H1 (cell line): ENCODE measurements around the gene TNFRSF13B. TPM values are rescaled to one million over a fixed set of nuclear protein-coding genes. Genes with fewer than 3 reads are reported as not detected.

Experiments used
- BRCA1 ChIP-seq: IDR thresholded peaks from 2 replicates; pipeline ENCODE4 v1.6.1; 2012; ENCODE audit warnings: low read depth, low read length, improper control_type of control experiment
- EP300 ChIP-seq, 2 experiments: IDR thresholded peaks; 1 replicate in 1 of 2; 2 replicates in 1 of 2; pipeline ENCODE4 v1.6.1; 2011 to 2012; ENCODE audit warnings: low read depth in 2 of 2, low read length in 2 of 2, mild to moderate bottlenecking in 2 of 2, borderline replicate concordance in 1 of 2, inconsistent platforms in 1 of 2, moderate library complexity in 1 of 2
- EZH2 ChIP-seq: fragments of 200-600 bp; sonication (generic); IDR thresholded peaks from 2 replicates; pipeline ENCODE4 v1.7.1; 2012; ENCODE audit warnings: low read depth, mild to moderate bottlenecking, moderate library complexity, low read length, inconsistent platforms; ENCODE audit not compliant: severe bottlenecking
- GABPA ChIP-seq: IDR thresholded peaks from 2 replicates; pipeline ENCODE4 v1.6.1; 2011; ENCODE audit warnings: mild to moderate bottlenecking, low read length, moderate library complexity, borderline replicate concordance; ENCODE audit not compliant: insufficient read depth
- POLR2A ChIP-seq, 2 experiments: IDR thresholded peaks; 1 replicate in 1 of 2; 2 replicates in 1 of 2; pipeline ENCODE4 v1.6.1; 2011; ENCODE audit warnings: low read depth in 2 of 2, low read length in 2 of 2, mild to moderate bottlenecking in 2 of 2; ENCODE audit errors: control extremely low read depth in 1 of 2
- SAP30 ChIP-seq: fragments of 300-600 bp; sonication (generic); IDR thresholded peaks from 2 replicates; pipeline ENCODE4 v1.7.1; 2012; ENCODE audit warnings: low read length, moderate library complexity, mild to moderate bottlenecking, inconsistent platforms; ENCODE audit not compliant: insufficient read depth, insufficient replicate concordance
- polyA plus RNA-seq, 7 experiments: library from polyadenylated mRNA; depleted of rRNA in 3 of 7; stranded (reverse) in 5 of 7; unstranded in 2 of 7; fragments of >200 nt in 5 of 7; fragments of 200-250 nt in 2 of 7; gene quantifications; 1 replicate in 5 of 7; 2 replicates in 1 of 7; 4 replicates in 1 of 7; pipeline versions ENCODE4 v1.2.1 to v1.2.3, GENCODE V29; 2011 to 2013; ENCODE audit warnings: missing spikeins in 2 of 7, mixed read lengths in 2 of 7
- total RNA-seq: library from RNA; stranded (reverse); fragmentation: NEBNext Ultra II Directional; extraction: Animal tissue kit (Norgen Biotek cat#: 25700); gene quantifications from 2 replicates; pipeline ENCODE4 v1.2.1, GENCODE V29; 2021
- TF ChIP-seq, protein P1 (sequence below): IDR thresholded peaks from 2 replicates; pipeline ENCODE4 v1.6.1; 2012; ENCODE audit warnings: low read length, inconsistent platforms
- TF ChIP-seq, protein P2 (sequence below): fragments of 300-600 bp; sonication (generic); IDR thresholded peaks from 2 replicates; pipeline ENCODE4 v1.7.1; 2012; ENCODE audit warnings: low read length, moderate library complexity, mild to moderate bottlenecking, inconsistent platforms; ENCODE audit not compliant: insufficient replicate concordance

The TNFRSF13B gene
- total and polyA plus RNA-seq, 2 of the 8 experiments (the other 6 are each of a cell fraction or from before 2014, with no cell fraction given): not detected

DNA sequence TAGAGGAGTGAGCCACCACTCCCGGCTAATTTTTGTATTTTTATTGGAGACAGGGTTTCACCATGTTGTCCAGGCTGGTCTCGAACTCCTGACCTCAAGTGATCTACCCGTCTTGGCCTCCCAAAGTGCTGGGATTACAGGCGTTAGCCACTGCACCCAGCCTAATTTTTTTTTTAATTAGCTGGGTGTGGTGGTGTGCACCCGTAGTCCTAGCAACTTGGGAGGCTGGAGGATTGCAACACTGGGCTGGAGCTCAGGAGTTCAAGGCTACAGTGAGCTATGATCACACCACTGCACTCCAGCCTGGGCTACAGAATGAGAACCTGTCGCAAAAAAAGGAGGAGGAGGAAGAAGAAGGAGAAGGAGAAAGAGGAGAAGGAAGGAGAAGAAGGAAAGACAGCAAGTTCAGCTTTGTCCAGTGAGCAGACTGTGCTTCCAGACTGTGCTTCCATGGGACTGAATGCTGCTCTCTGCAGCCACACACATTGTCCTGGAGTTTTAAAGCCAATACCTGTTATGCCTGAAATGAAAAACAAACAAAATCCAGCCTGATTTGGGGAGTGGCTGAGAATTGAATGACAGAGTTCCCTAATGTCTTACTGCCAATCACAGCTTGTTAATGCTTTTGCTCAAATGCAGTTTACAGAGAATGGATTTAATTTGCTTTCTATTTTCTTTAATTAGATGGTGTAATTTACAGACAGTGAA, 2.8 kb upstream of the TNFRSF13B start (continued):
- TF ChIP-seq BRCA1: no peak
- TF ChIP-seq, protein P1, sequence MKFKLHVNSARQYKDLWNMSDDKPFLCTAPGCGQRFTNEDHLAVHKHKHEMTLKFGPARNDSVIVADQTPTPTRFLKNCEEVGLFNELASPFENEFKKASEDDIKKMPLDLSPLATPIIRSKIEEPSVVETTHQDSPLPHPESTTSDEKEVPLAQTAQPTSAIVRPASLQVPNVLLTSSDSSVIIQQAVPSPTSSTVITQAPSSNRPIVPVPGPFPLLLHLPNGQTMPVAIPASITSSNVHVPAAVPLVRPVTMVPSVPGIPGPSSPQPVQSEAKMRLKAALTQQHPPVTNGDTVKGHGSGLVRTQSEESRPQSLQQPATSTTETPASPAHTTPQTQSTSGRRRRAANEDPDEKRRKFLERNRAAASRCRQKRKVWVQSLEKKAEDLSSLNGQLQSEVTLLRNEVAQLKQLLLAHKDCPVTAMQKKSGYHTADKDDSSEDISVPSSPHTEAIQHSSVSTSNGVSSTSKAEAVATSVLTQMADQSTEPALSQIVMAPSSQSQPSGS: no peak
- TF ChIP-seq SAP30: no peak
- TF ChIP-seq POLR2A (IDR thresholded peaks at IDR 0.05; ENCODE audit: control extremely low read depth in 1 of 2, low read depth in 2 of 2, low read length in 2 of 2): no peak
- TF ChIP-seq, protein P2, sequence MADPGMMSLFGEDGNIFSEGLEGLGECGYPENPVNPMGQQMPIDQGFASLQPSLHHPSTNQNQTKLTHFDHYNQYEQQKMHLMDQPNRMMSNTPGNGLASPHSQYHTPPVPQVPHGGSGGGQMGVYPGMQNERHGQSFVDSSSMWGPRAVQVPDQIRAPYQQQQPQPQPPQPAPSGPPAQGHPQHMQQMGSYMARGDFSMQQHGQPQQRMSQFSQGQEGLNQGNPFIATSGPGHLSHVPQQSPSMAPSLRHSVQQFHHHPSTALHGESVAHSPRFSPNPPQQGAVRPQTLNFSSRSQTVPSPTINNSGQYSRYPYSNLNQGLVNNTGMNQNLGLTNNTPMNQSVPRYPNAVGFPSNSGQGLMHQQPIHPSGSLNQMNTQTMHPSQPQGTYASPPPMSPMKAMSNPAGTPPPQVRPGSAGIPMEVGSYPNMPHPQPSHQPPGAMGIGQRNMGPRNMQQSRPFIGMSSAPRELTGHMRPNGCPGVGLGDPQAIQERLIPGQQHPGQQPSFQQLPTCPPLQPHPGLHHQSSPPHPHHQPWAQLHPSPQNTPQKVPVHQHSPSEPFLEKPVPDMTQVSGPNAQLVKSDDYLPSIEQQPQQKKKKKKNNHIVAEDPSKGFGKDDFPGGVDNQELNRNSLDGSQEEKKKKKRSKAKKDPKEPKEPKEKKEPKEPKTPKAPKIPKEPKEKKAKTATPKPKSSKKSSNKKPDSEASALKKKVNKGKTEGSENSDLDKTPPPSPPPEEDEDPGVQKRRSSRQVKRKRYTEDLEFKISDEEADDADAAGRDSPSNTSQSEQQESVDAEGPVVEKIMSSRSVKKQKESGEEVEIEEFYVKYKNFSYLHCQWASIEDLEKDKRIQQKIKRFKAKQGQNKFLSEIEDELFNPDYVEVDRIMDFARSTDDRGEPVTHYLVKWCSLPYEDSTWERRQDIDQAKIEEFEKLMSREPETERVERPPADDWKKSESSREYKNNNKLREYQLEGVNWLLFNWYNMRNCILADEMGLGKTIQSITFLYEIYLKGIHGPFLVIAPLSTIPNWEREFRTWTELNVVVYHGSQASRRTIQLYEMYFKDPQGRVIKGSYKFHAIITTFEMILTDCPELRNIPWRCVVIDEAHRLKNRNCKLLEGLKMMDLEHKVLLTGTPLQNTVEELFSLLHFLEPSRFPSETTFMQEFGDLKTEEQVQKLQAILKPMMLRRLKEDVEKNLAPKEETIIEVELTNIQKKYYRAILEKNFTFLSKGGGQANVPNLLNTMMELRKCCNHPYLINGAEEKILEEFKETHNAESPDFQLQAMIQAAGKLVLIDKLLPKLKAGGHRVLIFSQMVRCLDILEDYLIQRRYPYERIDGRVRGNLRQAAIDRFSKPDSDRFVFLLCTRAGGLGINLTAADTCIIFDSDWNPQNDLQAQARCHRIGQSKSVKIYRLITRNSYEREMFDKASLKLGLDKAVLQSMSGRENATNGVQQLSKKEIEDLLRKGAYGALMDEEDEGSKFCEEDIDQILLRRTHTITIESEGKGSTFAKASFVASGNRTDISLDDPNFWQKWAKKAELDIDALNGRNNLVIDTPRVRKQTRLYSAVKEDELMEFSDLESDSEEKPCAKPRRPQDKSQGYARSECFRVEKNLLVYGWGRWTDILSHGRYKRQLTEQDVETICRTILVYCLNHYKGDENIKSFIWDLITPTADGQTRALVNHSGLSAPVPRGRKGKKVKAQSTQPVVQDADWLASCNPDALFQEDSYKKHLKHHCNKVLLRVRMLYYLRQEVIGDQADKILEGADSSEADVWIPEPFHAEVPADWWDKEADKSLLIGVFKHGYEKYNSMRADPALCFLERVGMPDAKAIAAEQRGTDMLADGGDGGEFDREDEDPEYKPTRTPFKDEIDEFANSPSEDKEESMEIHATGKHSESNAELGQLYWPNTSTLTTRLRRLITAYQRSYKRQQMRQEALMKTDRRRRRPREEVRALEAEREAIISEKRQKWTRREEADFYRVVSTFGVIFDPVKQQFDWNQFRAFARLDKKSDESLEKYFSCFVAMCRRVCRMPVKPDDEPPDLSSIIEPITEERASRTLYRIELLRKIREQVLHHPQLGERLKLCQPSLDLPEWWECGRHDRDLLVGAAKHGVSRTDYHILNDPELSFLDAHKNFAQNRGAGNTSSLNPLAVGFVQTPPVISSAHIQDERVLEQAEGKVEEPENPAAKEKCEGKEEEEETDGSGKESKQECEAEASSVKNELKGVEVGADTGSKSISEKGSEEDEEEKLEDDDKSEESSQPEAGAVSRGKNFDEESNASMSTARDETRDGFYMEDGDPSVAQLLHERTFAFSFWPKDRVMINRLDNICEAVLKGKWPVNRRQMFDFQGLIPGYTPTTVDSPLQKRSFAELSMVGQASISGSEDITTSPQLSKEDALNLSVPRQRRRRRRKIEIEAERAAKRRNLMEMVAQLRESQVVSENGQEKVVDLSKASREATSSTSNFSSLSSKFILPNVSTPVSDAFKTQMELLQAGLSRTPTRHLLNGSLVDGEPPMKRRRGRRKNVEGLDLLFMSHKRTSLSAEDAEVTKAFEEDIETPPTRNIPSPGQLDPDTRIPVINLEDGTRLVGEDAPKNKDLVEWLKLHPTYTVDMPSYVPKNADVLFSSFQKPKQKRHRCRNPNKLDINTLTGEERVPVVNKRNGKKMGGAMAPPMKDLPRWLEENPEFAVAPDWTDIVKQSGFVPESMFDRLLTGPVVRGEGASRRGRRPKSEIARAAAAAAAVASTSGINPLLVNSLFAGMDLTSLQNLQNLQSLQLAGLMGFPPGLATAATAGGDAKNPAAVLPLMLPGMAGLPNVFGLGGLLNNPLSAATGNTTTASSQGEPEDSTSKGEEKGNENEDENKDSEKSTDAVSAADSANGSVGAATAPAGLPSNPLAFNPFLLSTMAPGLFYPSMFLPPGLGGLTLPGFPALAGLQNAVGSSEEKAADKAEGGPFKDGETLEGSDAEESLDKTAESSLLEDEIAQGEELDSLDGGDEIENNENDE: no peak
- no peak for TF ChIP-seq EZH2
- no peak for TF ChIP-seq GABPA
- no peak for TF ChIP-seq EP300 (IDR thresholded peaks at IDR 0.05; ENCODE audit: borderline replicate concordance in 1 of 2, low read depth in 2 of 2, low read length in 2 of 2)
